ENCODE data around the gene TMEM121.
"Not testable (repeated sequence)": the region's sequence is repeated elsewhere in the genome, so short reads cannot be mapped to it uniquely, and the experiment has no call there.

The TMEM121 gene

GRCh38 chr14:105559384-105560047, 33.1 kb downstream of the TMEM121 start:
- peak; percentile 20 for TF ChIP-seq CTCF (conservative IDR thresholded peaks at IDR 0.05)
- H3K27ac ChIP-seq, result not testable (repeated sequence)

- H3K27ac ChIP-seq, result not testable (repeated sequence)
Observed at GRCh38 chr14:105560048-105560669, 33.8 kb downstream of the TMEM121 start.

GRCh38 chr14:105561345-105561744, 35.0 kb downstream of the TMEM121 start:
- H3K27ac ChIP-seq, result not testable (repeated sequence)

GRCh38 chr14:105562713-105563346, 36.4 kb downstream of the TMEM121 start:
- H3K27ac ChIP-seq, result no peak overlapping the region
- TF ChIP-seq CTCF (conservative IDR thresholded peaks at IDR 0.05), result no peak

GRCh38 chr14:105563347-105563737, 37.0 kb downstream of the TMEM121 start:
- no peak for TF ChIP-seq CTCF (conservative IDR thresholded peaks at IDR 0.05)

GRCh38 chr14:105564536-105564935, 38.2 kb downstream of the TMEM121 start:
- H3K27ac ChIP-seq, result not testable (repeated sequence)

More at GRCh38 chr14:105563347-105563737, 37.0 kb downstream of the TMEM121 start:
- no peak overlapping the region for H3K27ac ChIP-seq

GRCh38 chr14:105565185-105565919, 39.0 kb downstream of the TMEM121 start:
- not testable (repeated sequence) for H3K27ac ChIP-seq

- not testable (repeated sequence) for H3K27ac ChIP-seq
Observed at GRCh38 chr14:105566248-105567163, 40.1 kb downstream of the TMEM121 start.

GRCh38 chr14:105567164-105568103, 41.1 kb downstream of the TMEM121 start:
- not testable (repeated sequence) for H3K27ac ChIP-seq

- not testable (repeated sequence) for H3K27ac ChIP-seq
Observed at GRCh38 chr14:105568140-105568843, 41.9 kb downstream of the TMEM121 start.

Measured in VCaP (cell line).